UCSD-AML1 (cell line): ENCODE results near the gene CT83.

Experiments
- DNase-seq: peaks from one replicate; lab custom pipeline; 2025; ENCODE audit not compliant: unreplicated experiment; lab: John Stamatoyannopoulos, UW

CT83 gene

GRCh38 chrX:116462822-116463221, at the start of gene CT83:
Gene CT83 (minus strand): TSS chrX:116462976. CDS start chrX:116462856, 120 bp downstream.
- no peak for DNase-seq

DNA sequence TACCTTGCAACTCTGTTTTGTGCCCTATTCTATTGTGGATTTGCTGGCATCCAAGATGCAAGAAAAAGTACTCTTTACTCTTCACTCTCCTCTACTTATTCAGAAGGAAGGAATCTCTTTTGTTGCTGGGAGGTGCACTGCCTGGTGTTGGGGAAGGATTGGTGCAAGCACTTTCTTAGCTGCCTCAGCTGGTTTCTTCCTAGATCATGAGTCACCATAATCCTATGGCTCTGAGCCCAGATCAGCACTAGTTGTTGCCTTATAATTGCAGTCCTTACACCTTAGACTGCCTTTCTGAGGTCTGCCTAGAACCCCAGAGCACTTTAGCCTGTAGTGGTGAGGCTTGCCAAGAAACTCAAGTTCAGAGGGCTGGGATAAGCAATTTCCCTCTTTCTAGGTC, 37.0 kb upstream of the CT83 start:
- no peak for DNase-seq

DNA sequence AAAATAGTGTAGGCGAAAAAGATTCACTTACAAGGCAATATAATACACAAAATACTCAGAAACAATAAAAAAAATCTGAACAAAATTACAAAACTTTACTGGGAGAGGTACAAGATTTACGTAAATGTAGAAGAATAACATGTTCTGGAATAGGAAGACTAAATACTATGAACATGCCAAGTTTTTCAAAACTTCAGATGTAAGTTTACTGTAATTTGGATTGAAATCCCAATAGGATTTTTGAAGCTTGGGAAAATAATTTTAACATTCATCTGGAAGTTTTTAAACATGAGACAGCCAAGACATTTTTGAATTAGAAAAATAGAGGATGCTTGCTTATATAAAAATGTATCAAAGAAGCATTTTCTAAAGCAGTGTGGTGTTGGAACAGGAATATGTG, 30.5 kb upstream of the CT83 start:
- DNase-seq = no peak

DNA sequence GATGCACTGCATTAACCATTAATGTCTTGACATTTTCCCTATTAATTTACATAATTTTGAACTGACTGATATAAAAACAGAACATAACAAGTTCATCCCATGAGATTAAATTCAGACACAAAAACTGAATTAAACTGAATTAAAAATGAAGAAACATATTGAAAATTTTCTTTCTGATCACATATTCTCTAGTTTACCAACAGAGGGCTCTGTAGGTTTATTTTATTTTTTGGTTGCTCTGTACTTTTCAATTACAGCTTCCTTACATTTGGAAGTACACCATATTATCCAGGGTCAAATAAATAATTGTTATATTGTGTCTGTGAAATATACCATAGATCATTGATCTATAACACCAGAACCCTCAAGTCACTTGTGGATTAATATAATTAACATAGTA, 27.3 kb upstream of the CT83 start:
- DNase-seq = no peak

DNA sequence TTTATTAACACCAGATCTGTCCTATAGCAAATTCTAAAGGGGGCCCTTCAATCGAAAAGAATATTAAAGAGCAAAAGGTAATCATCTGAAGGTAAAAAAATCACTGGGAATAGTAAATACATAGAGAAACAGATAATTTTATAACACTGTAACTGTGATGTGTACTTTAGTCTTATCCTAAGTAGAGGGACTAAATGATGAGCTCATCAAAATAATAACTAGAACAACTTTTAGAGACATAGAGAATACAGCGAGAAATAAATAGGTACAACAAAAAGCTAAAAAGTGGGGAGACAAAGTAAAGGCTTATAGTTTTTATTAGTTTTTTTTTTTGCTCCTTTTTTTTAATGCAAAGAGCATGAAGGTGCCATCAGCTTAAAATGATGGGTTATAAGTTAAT, 17.3 kb upstream of the CT83 start:
- no peak for DNase-seq

GRCh38 chrX:116449156-116449555, 13.6 kb downstream of the CT83 start:
- no peak for DNase-seq

DNA sequence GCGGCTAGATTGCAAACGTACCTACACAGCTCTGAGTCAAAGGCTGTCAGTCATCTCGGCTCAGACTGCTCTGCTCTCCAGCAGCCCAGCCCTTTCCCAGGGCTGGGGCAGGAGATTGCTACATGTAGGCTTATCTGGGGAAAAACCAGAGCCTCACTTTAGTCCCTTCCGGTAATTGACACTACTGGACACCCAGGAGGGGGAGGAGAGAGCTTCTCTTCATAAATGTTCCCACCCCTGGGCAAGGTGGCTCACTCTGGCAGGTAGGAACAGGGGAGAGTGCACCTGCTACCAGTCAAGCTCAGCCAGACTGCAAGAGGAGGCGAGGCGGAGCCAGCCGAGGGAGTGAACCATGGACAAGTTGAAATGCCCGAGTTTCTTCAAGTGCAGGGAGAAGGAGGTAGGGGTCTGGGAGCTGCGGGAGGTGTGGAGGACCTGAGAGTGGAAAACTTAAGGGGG, 26.4 kb downstream of the CT83 start, which contains the start of gene SLC6A14:
TSS of gene SLC6A14 (plus strand) at position 249 of the 459 bp plus-strand sequence. CDS start at position 353, 104 bp downstream.
- no peak for DNase-seq

DNA sequence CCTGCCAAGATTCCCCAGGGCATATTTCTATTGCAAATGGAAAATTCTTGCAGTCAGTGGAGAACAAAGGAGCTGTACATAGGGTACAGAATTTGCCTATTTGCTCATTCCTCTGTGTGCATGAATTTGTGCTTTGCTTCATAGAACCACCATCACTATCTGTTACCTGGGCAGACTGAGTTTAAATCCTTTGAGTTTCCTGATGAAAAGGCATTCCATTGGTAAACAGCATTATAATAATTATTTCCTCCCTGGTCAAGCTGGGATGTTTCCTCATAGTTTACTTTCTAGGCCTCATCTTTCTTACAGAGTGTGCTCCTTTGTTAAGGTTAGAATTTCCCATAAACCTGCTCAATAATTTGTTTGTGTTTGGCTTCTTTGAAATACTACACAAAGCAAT, 27.2 kb downstream of the CT83 start:
- DNase-seq = no peak

DNA sequence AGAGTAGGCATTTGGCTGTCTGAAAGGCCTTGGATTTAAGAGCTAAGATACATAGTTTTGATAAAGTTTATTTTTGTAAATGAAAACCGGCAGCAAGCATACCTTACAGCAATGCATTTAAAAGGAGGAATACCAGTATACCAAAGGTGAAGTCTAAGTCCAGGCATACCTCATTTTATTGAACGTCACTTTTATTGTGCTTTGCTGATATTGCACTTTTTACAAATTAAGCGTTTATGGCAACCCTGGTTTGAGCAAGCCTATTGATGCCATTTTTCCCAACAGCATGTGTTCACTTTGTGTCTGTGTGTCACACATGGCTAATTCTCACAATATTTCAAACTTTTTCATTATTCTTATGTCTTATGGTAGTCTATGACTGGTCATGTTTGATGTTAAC, 34.8 kb downstream of the CT83 start:
- no peak for DNase-seq

DNA sequence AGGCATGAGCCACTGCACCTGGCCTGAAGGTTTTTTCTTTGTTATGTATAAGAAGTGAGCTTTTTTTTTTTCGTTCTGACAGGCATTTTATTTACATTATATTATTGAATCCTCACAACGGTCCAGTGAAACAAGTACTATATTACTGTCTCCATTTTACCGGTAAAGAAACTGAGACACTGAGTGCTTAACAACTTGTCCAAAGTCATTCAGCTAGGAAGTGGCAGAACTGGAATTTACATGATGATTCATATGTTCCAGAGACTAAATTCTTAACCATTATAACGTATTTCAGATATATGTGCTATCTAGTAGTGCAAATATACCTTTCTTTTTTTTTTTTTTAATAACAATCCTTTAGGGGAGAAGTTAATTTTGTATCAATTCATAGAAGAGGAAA, 44.8 kb downstream of the CT83 start:
- DNase-seq = no peak

DNA sequence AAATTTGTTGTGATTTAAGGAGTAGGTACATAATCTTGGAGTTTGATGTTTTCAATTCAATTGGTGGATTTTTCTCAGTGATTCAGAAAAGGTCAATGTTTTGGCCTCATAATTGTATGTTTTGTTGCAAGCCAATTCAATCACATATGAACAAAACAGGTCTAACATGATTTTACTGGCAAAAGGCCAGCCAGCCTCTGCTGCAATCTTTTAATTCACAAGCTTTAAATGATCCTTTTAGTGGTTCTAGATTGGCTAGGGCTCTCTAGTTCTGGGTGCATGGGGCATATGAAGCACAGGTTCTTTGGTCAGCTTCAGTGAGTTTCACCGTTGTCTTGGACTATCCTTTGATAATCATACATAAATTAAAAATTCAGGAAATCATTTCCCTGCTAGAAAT, 45.6 kb downstream of the CT83 start:
- DNase-seq = no peak

GRCh38 chrX:116413273-116413672, 49.5 kb downstream of the CT83 start:
- no peak for DNase-seq
